SH-SY5Y (cell line): ENCODE data around the gene PWP2.

Experiments used
- GATA2 ChIP-seq: IDR thresholded peaks from 2 replicates; pipeline ENCODE4 v1.6.1; 2011; ENCODE audit warnings: mild to moderate bottlenecking, low read depth, low read length
- GATA3 ChIP-seq: IDR thresholded peaks from 2 replicates; pipeline ENCODE4 v1.6.1; 2011; ENCODE audit warnings: low read depth, mild to moderate bottlenecking, low read length, moderate library complexity

DNA sequence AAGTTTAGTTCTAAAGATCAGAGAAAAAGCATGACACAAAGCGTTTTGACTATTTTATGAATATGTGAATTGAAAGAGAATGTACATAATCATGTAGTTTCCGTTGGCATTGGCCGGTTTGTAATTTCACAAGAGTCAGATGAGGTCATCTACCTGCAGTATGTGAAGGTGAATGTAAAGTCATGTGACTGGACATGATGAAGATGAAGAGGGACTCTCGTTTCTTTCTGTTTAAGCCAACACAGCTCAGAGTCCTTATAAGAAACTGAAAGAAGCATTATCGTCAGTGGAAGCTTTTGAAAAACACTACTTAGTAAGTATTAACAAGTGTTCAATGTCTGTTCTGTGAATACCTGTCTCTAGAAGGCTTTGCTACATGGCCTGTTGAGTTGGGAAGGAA lies 30.9 kb upstream of the PWP2 start:
- TF ChIP-seq GATA2 (no peak), GATA3 (no peak)
